Type B pancreatic cell (in vitro differentiated cells): ENCODE measurements around the gene P2RX3. TPM values are rescaled to one million over a fixed set of nuclear protein-coding genes. Genes with fewer than 3 reads are reported as not detected.

ENCODE experiments used
- DNase-seq: peaks from one replicate; pipeline ENCODE4 v3.0.0; 2021; ENCODE audit warnings: mixed read lengths; ENCODE audit not compliant: unreplicated experiment; ENCODE audit errors: extremely low spot score
- H3K27ac Mint-ChIP-seq: 2 replicates; pipeline ENCODE4 v1.8.0; 2021; ENCODE audit warnings: mild to moderate bottlenecking, mixed read lengths
- H3K27me3 Mint-ChIP-seq: 2 replicates; pipeline ENCODE4 v1.8.0; 2021; ENCODE audit warnings: mixed read lengths
- H3K36me3 Mint-ChIP-seq: 2 replicates; pipeline ENCODE4 v1.8.0; 2021; ENCODE audit warnings: mixed read lengths
- H3K4me1 Mint-ChIP-seq: one replicate; pipeline ENCODE4 v1.8.0; 2021; ENCODE audit warnings: mixed read lengths; ENCODE audit not compliant: unreplicated experiment
- H3K4me3 Mint-ChIP-seq: 2 replicates; pipeline ENCODE4 v1.8.0; 2021; ENCODE audit warnings: mild to moderate bottlenecking, mixed read lengths
- H3K9me3 Mint-ChIP-seq: 2 replicates; pipeline ENCODE4 v1.8.0; 2021; ENCODE audit warnings: mixed read lengths
- CTCF ChIP-seq: fragments of 200-600 bp; sonication (generic); conservative IDR thresholded peaks from 2 replicates; pipeline ENCODE4 v1.5.0; 2021; ENCODE audit warnings: antibody characterized with exemption, mild to moderate bottlenecking
- total RNA-seq: library from RNA; stranded (reverse); gene quantifications from 2 replicates; pipeline ENCODE4 v1.2.1, GENCODE V29; 2021; ENCODE audit warnings: low replicate concordance

P2RX3 gene
- total RNA-seq, 1 donor from 2014 or later, result 4.0 TPM

- Mint-ChIP-seq H3K36me3 (no peaks in the 10 kb centered on the region), H3K27ac (no peak overlapping the region), H3K4me1 (no peaks in the 10 kb centered on the region), H3K4me3 (no peak overlapping the region), H3K9me3 (no peaks in the 10 kb centered on the region), H3K27me3 (peaks cover 17% of the 10 kb centered on the region)
- DNase-seq, result no peak
- TF ChIP-seq CTCF, result no peak
These were observed 35.0 kb downstream of the P2RX3 start for GRCh38 chr11:57373146-57373545.

GRCh38 chr11:57374966-57375365, 36.8 kb downstream of the P2RX3 start:
- DNase-seq, result no peak
- Mint-ChIP-seq H3K36me3 (no peaks in the 10 kb centered on the region), H3K4me3 (no peak overlapping the region), H3K27ac (no peak overlapping the region), H3K27me3 (peaks cover 29% of the 10 kb centered on the region), H3K9me3 (no peaks in the 10 kb centered on the region), H3K4me1 (no peaks in the 10 kb centered on the region)
- no peak for TF ChIP-seq CTCF

- H3K4me3 Mint-ChIP-seq, result no peak overlapping the region
- H3K4me1 Mint-ChIP-seq, result no peaks in the 10 kb centered on the region
- no peak for DNase-seq
- H3K27ac Mint-ChIP-seq, result no peak overlapping the region
- H3K36me3 Mint-ChIP-seq, result no peaks in the 10 kb centered on the region
- peaks cover 32% of the 10 kb centered on the region for H3K27me3 Mint-ChIP-seq
- H3K9me3 Mint-ChIP-seq, result no peaks in the 10 kb centered on the region
- TF ChIP-seq CTCF, result no peak
These were observed 37.3 kb downstream of the P2RX3 start for GRCh38 chr11:57375490-57375889.

- no peak for TF ChIP-seq CTCF
- Mint-ChIP-seq H3K4me3 (no peak overlapping the region), H3K4me1 (no peaks in the 10 kb centered on the region), H3K9me3 (no peaks in the 10 kb centered on the region), H3K36me3 (no peaks in the 10 kb centered on the region), H3K27me3 (peaks cover 33% of the 10 kb centered on the region), H3K27ac (no peak overlapping the region)
- DNase-seq, result no peak
These were observed 38.2 kb downstream of the P2RX3 start for GRCh38 chr11:57376095-57377090.

GRCh38 chr11:57377107-57377506, 39.0 kb downstream of the P2RX3 start:
- no peak for TF ChIP-seq CTCF
- peaks cover 34% of the 10 kb centered on the region for H3K27me3 Mint-ChIP-seq
- no peak overlapping the region for H3K27ac Mint-ChIP-seq
- no peak for DNase-seq
- no peaks in the 10 kb centered on the region for H3K36me3 Mint-ChIP-seq
- H3K9me3 Mint-ChIP-seq, result no peaks in the 10 kb centered on the region
- no peaks in the 10 kb centered on the region for H3K4me1 Mint-ChIP-seq
- H3K4me3 Mint-ChIP-seq, result no peak overlapping the region
